COLO829 (cell line): Measurements from ENCODE around the gene ATL1.
"Not testable (repeated sequence)": the region's sequence is repeated elsewhere in the genome, so short reads cannot be mapped to it uniquely, and the experiment has no call there.

ENCODE experiments used
- DNase-seq: peaks from one replicate; pipeline ENCODE4 v3.0.0; 2012; ENCODE audit warnings: low spot score

Gene ATL1

GRCh38 chr14:50534997-50535396, 24.9 kb upstream of the ATL1 start:
- DNase-seq: no peak

DNA sequence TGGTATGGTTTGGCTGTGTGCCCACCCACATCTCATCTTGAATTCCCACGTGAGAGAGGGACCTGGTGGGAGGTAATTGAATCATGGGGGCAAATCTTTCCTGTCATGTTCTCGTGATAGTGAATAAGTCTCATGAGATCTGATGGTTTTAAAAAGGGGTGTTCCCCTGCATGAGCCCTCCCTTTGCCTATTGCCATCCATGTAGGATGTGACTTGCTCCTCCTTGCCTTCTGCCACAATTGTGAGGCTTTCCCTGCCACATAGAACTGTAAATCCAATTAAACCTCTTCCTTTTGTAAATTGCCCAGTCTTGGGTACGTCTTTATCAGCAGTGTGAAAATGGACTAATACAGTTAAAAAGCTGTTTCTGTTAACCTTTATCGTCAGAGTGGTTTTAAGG, 21.9 kb upstream of the ATL1 start:
- not testable (repeated sequence) for DNase-seq

GRCh38 chr14:50539051-50539450, 20.9 kb upstream of the ATL1 start:
- DNase-seq: no peak

DNA sequence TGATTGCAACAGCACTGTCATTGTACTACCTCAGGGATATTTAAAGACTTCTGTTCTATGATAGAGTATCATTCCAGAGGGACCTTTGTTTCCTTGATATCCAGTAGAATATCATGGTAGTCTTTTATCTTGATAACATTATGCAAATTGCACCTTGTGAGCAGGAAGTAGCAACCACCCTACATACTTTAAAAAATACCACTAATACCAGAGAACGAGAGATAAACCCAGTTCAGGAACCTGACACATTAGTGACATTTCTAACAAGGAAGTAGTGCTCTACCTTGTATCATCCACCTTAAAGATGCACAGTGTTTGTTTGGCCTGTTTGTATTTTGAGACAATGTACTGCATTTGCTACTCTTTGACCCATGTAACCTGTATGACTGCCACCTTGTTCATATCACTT, 18.8 kb upstream of the ATL1 start:
- DNase-seq: peak; percentile 44

DNA sequence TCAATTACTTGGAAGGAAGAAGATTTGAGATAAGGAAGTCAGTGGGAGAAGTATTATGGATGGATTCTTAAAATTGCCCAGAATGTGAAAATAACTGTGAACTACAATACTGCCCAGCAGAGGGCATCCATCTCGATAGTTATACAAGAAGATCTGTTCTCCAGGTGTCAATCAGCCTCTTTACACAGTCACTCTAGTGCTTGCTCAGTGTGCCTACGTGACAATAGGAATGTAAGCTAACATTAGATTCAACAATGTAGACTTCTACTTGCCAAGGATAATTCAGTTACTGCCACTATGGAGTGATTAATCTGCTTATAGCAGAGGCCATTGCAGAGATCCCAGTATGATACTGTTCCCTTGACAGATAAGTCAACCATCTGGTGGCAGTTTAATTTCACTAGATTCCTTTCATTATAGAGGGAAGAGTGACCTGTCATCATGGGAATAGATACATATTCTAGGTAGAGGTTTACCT, 17.0 kb upstream of the ATL1 start:
- peak; percentile 52 for DNase-seq

DNA sequence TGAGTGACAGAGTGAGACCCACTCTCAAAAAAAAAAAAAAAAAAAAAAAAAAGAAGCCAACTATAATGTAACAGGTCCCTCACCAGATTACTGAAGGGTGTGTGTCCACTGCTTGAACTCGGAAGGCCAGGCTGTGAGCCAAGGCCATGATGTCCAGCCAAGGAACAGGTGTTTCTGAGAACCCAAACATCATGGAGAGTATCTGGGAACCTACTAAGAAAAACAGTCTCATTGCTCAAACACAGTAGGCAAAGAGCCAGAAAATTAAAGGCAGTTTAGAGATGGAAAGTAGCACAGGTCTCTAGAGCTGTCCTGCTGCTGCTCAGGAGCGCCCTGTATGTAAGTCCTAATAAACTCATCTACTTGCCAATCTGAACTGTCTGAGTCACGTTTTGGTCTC, 15.0 kb upstream of the ATL1 start:
- no peak for DNase-seq

GRCh38 chr14:50545618-50546017, 14.3 kb upstream of the ATL1 start:
- no peak for DNase-seq

GRCh38 chr14:50550294-50550693, 9.7 kb upstream of the ATL1 start:
- DNase-seq: no peak

DNA sequence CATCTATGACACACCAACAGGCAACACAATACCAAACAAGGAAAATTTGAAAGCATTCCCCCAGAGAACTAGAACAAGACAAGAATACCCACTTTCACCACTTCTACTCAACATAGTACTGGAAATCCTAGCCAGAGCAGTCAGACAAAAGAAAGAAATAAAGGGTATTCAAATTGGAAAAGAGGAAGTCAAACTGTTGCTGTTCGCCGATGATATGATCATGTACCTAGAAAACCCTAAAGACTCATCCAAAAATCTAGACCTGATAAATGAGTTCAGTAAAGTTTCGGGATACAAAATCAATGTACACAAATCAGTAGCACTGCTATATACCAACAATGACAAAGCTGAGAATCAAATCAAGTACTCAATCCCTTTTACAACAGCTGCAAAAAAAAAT, 8.1 kb upstream of the ATL1 start:
- no peak for DNase-seq

GRCh38 chr14:50552796-50553195, 7.1 kb upstream of the ATL1 start:
- DNase-seq: not testable (repeated sequence)

DNA sequence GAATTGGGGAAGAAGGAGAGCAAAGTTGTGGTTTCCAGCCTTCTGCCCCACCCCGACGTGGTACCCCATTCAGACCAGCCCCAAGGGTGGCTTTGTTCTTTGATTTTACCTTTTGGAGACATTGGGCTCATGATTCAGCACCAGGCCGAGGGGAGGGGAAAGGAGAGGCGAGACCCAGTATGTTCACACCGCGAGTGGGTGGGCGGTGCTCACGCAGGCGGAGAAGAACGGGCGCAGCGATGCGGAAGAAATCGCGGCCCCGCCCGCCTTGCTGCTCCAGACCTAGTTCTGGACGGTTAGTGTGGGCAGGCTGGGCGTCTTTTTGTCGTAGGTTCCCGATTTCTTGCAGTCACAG, 963 bp downstream of the ATL1 start:
- peak; percentile 12 for DNase-seq

DNA sequence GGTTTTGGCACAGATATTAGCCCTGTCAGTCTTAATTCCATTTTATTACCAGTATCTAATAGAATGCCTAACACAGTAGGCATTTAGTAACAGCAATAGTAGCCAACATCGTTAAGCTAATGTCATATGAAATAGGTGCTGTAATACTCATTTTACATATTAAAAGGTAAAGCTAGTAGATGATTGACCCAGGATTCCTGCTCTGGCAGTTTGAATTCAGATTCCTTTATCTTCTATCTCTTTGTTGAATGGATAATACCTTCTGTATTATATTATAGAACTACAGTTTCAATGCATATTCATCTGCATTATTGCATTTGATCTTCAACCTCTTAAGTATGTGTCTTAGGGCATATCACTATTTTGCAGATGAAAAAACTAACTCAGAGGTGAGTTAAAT, 2.9 kb downstream of the ATL1 start:
- no peak for DNase-seq

DNA sequence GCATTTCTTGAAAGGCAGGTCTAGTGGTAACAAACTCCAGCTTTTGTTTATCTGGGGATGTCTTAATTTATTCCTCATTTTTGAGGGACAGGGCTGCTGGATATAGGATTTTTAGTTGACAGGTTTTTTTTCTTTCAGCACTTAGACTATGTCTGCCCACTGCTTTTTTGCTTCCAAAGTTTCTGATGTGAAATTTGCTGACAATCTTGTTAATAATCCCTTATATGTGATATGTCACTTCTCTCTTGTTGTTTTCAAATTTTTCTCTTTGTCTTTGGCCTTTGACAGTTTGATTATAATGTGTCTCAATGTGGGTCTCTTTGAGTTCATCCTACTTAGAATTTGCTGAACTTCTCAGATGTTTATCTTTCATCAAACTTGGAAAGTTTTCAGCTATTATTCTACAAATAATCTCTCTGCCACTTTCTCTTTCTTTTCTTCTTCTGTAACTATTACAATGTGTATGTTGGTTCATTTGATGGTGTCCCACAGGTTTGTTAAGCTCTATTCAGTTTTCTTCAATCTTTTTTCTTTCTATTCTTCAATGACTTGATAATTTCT, 9.8 kb downstream of the ATL1 start:
- no peak for DNase-seq

GRCh38 chr14:50573862-50574261, 13.9 kb downstream of the ATL1 start:
- DNase-seq: no peak

DNA sequence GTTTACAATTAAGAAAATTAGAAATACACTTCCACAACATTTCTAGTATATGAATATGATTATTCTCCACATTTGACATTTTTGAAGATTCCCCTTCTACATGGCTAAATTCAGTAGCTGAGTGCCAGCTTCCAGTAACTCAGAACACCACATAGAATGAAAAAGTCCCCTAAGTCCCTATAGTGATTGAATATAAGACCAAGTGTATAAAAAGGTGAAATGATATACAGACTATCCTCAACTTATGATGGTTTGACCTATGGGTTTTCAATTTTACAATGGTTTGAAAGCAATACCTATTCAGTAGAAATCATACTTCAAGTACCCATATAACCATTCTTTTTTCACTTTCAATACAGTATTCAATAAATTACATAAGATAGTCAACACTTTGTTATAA, 15.8 kb downstream of the ATL1 start:
- DNase-seq: no peak

- no peak for DNase-seq
Observed at GRCh38 chr14:50577982-50578381, 18.0 kb downstream of the ATL1 start.

DNA sequence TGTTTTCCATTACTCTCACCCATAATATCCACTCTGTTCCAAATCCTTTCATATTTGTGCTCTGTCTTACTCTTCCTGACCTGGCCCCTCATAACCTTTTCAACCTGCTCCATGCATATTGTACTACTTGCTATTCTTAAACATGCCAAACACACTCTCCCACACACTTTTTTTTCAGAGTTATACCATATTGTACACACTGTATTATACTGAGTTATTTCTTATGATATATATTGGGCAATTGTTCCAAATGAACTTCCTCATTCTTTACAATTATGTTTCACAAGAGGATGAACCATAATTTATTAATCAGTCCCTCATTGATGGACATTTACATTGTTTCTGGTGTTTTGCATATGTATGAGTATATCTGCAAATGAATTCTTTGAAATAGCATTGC, 18.5 kb downstream of the ATL1 start:
- no peak for DNase-seq

DNA sequence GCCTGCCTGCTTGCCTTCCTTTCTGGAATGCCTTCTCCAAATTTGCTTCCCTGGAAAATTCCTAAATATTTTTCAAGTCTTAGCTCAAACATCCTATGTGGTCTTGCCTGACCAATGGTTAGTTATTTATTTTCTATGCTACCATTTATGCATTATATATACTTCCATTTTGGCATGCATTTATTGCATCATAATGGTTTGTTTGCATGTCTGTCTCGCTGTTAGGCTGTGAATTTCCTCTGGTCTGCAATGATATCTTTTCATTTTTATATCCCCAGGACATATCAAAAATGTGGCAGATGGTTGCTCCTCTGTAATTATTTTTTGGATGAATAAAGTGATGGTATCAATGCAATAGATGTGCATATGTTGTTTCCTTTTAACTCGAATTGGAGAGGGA, 30.5 kb downstream of the ATL1 start:
- no peak for DNase-seq

DNA sequence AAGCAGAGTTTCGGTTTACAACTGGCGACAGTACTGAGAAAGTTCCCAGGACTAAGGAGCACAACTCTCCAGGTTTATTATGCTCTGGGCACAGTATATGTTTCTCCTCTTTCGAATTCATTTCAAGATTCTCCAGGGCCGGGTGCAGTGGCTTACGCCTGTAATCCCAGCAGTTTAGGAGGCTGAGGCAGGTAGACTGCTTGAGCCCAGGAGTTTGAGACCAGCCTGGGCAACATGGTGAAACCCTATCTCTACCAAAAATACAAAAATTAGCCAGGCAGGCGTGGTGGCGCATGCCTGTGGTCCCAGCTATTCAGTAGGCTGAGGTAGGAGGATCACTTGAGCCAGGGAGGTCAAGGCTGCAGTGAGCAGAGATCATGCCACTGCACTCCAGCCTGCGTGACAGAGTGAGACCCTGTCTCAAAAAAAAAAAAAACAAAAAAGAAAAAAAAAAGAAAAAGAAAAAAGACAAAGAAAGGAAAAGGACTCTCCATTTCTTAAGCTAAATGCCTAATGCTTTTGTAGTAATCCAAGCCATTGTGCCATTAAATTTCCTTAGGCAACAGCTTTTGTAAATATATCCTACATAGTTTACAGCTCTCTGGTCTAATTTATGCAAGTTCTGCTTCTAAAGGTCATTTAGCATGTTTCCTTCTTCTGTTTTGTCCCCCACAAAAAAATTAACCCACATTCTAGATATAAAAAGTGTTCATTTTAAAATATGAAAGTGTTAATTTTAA, 34.8 kb downstream of the ATL1 start:
- DNase-seq: no peak

DNA sequence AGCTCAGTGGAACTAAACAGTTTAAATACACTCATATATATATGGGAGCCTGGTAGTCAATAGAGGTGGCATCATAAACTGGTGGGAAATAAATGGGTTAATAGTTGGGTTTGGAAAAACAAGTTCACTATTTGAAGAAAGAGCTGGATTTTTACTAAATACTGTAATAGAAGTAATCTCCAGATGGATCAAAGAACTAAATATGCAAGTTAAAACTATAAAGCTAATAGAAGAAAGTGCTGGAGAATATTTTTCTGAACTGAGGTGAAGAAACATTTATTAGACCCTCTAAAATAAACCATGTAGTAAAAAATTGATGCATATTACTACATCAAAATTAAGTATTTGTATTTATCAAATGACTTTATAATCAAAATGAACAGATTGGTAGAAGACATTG, 38.8 kb downstream of the ATL1 start:
- no peak for DNase-seq

DNA sequence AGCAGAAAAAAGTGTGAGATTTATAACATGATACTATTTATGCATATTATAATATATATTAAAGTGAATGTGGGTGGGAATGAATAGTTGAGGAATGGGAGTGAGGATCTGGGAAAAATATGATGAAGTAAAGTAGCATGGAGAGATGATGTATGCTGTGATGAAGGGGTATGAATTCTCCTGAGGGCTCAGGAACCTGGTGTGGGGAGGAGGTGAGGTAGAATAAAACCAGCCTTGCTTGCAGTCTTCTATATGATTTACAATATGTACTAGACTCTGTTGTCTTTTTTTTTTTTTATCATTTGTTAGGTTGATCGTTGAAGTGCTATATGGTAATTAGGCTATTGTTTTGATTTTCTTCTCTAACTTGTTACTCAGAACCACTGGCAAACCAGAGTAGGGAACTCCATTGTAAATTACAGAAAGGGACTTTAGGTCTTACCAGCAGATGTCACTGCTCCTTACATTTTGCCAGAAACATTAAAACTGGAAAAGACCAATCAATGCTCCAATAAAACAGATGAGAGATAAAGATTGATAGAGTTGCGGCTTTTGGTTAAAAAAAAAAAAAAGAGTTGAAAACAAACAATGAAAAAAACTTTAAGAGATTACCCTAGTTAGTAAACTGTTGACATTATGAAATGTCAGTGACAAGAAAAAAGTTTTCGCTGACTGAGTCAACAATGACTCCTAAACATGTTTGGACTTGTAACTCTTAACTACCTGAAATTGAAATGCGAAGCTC, 39.9 kb downstream of the ATL1 start:
- peak; percentile 18 for DNase-seq

DNA sequence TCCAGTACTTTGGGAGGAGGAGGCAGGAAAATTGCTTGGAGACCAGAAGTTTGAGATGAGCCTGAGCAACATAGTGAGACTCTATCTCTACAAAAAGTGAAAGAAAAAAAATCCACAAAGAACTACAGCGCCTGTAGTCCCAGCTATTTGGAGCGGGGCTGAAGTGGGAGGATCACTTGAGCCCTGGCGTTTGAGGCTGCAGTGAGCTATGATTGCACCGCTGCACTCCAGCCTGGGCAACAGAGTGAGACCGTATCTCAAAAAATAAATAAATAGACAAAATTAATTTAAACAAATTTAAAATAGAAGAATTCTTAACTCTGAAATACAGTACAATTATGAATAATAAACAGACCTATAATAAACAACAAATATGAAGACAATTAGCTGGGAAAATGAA, 40.9 kb downstream of the ATL1 start:
- DNase-seq: no peak

DNA sequence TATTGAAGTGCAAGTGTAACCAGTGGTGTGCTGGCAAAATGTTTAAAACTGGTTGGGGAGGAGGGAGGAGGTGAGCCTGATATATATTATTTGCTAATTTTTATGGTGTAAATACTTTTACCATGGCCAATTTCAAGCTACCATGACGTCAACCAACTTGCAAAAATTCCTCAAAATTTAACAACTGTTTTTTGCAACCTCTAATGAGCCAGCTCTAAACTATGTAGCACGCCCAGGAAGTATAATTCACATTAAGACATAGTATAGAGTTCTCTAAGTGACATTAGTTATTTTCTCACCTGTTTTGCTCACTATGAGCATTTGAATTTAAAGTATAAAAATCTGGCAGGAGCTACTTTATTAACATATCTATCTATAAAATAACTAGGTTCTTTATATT, 41.4 kb downstream of the ATL1 start:
- DNase-seq: no peak
